Smooth muscle cell (in vitro differentiated cells): ENCODE data around the gene GRK2. TPM values are rescaled to one million over a fixed set of nuclear protein-coding genes. Genes with fewer than 3 reads are reported as not detected.

Experiments
- DNase-seq: peaks from one replicate; lab custom pipeline; 2025; ENCODE audit not compliant: unreplicated experiment; lab: John Stamatoyannopoulos, UW
- H2AFZ ChIP-seq: fragments of 200-600 bp; sonication (generic); 2 replicates; pipeline ENCODE4 v1.6.0; 2016; ENCODE audit warnings: antibody characterized with exemption, low read depth, mild to moderate bottlenecking
- H3F3A ChIP-seq: fragments of 200-600 bp; sonication (generic); 2 replicates; pipeline ENCODE4 v1.6.0; 2017; ENCODE audit warnings: antibody characterized with exemption, low read depth
- H3K27ac ChIP-seq: fragments of 200-600 bp; sonication (generic); 2 replicates; pipeline ENCODE4 v1.5.1; 2016; ENCODE audit warnings: low read depth, mild to moderate bottlenecking
- H3K27me3 ChIP-seq: fragments of 200-600 bp; sonication (generic); 2 replicates; pipeline ENCODE4 v1.6.1; 2016; ENCODE audit warnings: low read depth, mild to moderate bottlenecking
- H3K36me3 ChIP-seq: fragments of 200-600 bp; sonication (generic); 2 replicates; pipeline ENCODE4 v1.5.1; 2016; ENCODE audit warnings: low read depth
- H3K4me1 ChIP-seq: fragments of 200-600 bp; sonication (generic); 2 replicates; pipeline ENCODE4 v1.5.1; 2016; ENCODE audit warnings: low read depth
- H3K4me2 ChIP-seq: fragments of 200-600 bp; sonication (generic); 2 replicates; pipeline ENCODE4 v1.6.0; 2016; ENCODE audit warnings: mild to moderate bottlenecking
- H3K4me3 ChIP-seq: fragments of 200-600 bp; sonication (generic); 2 replicates; pipeline ENCODE4 v1.5.1; 2016; ENCODE audit warnings: mild to moderate bottlenecking
- H3K79me2 ChIP-seq: fragments of 200-600 bp; sonication (generic); 2 replicates; pipeline ENCODE4 v1.6.0; 2016; ENCODE audit warnings: low read depth, mild to moderate bottlenecking
- H3K9ac ChIP-seq: fragments of 200-600 bp; sonication (generic); 2 replicates; pipeline ENCODE4 v1.6.0; 2016; ENCODE audit warnings: low read depth
- H3K9me3 ChIP-seq: fragments of 200-600 bp; sonication (generic); replicated peaks from 2 replicates; pipeline ENCODE4 v1.5.1; 2016; ENCODE audit warnings: low read depth
- H4K20me1 ChIP-seq: fragments of 200-600 bp; sonication (generic); 2 replicates; pipeline ENCODE4 v1.6.0; 2016; ENCODE audit warnings: low read depth
- WGBS: methylation state at CpG from one replicate; pipeline ENCODE4 v1.1.7; 2016; ENCODE audit warnings: low lambda C conversion rate; 5-methylcytosine and 5-hydroxymethylcytosine counted together
- polyA plus RNA-seq: library from polyadenylated mRNA; unstranded; fragments of >200 nt; fragmentation: Nextera tagmentation; extraction: Ambion mirVana; gene quantifications from 2 replicates; pipeline ENCODE4 v1.2.1, GENCODE V29; 2016
- total RNA-seq: library from RNA; depleted of rRNA; stranded (reverse); fragments of >200 nt; gene quantifications from 2 replicates; pipeline ENCODE4 v1.2.3, GENCODE V29; 2014
- TF ChIP-seq, protein P1 (sequence below): fragments of 200-600 bp; sonication (generic); IDR thresholded peaks from 2 replicates; pipeline ENCODE4 v1.5.1; 2017; ENCODE audit warnings: borderline replicate concordance, mild to moderate bottlenecking, antibody characterized with exemption; ENCODE audit not compliant: insufficient read depth, poor library complexity, severe bottlenecking

The GRK2 gene
- total and polyA plus RNA-seq, 2 experiments from 2014 or later, result 22.2 to 42.5 TPM

DNA sequence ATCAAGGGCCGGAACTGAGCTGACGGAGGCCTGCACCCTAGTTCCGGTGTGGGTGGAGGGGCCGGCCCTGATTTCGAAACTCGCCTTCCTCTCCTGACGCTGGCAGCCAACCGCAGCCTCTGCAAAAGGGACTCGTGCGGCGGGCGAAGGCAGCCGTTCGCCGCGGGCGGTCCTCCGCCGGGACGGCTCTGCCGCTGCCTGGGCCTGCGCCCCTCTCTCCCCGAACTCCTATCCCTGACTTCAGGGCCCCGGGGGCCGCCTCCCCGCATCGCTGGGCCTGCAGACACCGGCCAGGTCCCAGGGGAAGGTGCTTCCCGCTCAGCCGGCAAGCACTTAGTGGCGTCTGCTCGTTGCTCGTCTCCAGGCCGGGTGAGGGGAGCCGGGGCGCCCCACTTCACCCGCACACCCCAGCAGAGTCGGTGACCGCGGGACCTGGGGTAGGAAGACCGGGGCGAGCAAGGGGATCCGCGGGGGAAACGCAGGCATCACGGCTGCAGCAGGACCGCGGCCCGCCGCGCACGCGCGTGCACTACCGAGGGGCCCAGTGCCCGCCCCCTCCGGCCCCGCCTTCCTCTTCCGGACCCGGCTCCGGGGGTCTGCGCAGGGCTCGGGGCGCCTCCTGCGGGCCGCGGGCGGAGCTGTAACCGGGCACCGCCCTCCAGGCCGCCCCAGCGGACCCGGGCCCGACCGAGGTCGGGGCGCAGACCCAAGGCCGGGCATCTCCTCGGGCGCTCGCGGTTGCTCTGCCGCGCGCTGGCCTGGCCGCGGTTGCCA, 22.4 kb downstream of the GRK2 start:
- Histone ChIP-seq H3K4me1 (peaks cover 17% of the 10 kb centered on the region), H3K4me2 (peak overlapping the region; percentile 100), H3K4me3 (peak overlapping the region; percentile 94), H3K27ac (peak overlapping the region; percentile 94), H4K20me1 (peaks cover 27% of the 10 kb centered on the region), H3F3A (peaks cover 9% of the 10 kb centered on the region), H2AFZ (no peak overlapping the region), H3K36me3 (peaks cover 6% of the 10 kb centered on the region), H3K27me3 (no peaks in the 10 kb centered on the region), H3K9ac (peak overlapping the region; percentile 84), H3K79me2 (peaks cover 41% of the 10 kb centered on the region), H3K9me3 (no peaks in the 10 kb centered on the region)
- WGBS, result 1% methylated on average over 43 of the region's 87 CpGs
- peak; percentile 79 for DNase-seq
- TF ChIP-seq, protein P1, sequence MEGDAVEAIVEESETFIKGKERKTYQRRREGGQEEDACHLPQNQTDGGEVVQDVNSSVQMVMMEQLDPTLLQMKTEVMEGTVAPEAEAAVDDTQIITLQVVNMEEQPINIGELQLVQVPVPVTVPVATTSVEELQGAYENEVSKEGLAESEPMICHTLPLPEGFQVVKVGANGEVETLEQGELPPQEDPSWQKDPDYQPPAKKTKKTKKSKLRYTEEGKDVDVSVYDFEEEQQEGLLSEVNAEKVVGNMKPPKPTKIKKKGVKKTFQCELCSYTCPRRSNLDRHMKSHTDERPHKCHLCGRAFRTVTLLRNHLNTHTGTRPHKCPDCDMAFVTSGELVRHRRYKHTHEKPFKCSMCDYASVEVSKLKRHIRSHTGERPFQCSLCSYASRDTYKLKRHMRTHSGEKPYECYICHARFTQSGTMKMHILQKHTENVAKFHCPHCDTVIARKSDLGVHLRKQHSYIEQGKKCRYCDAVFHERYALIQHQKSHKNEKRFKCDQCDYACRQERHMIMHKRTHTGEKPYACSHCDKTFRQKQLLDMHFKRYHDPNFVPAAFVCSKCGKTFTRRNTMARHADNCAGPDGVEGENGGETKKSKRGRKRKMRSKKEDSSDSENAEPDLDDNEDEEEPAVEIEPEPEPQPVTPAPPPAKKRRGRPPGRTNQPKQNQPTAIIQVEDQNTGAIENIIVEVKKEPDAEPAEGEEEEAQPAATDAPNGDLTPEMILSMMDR, result peak; percentile 33

DNA sequence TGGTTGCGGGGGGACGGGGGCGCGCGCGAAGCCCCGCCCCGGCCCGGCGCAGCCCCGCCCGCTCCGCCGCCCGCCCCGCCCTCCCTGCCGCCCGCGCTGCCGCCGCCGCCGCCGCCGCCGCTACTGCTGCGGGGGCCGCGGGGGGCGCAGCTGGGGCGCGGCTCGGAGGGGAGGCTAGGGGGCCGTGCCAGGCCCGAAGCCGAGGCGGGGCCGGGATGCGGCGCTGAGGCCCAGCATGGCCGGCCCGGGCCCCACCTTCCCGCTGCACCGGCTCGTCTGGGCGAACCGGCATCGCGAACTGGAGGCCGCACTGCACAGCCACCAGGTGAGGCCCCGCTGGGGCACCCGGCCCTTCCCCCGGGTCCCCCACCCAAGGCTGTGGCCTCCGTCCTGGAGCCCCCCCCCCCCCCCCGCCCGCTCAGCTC, 23.0 kb downstream of the GRK2 start, which contains the start of gene ANKRD13D:
Gene ANKRD13D (plus strand): TSS at position 78 of the 425 bp plus-strand sequence. CDS start 158 bp downstream, at position 236.
- peaks cover 6% of the 10 kb centered on the region for H3K36me3 ChIP-seq
- peaks cover 47% of the 10 kb centered on the region for H3K79me2 ChIP-seq
- no peak within 1 kb of the TSS for H2AFZ ChIP-seq
- peaks cover 9% of the 10 kb centered on the region for H3F3A ChIP-seq
- H3K9me3 ChIP-seq, result no peaks in the 10 kb centered on the region
- H3K27me3 ChIP-seq, result no peaks in the 10 kb centered on the region
- WGBS, result no CpG with 5 or more reads among the region's 56 CpGs
- H3K4me2 ChIP-seq, result peak within 1 kb of the TSS; percentile 100
- peak within 1 kb of the TSS; percentile 84 for H3K9ac ChIP-seq
- peak within 1 kb of the TSS; percentile 94 for H3K4me3 ChIP-seq
- DNase-seq, result no peak
- peak within 1 kb of the TSS; percentile 94 for H3K27ac ChIP-seq
- peaks cover 17% of the 10 kb centered on the region for H3K4me1 ChIP-seq
- peaks cover 27% of the 10 kb centered on the region for H4K20me1 ChIP-seq
- TF ChIP-seq, protein P1, result no peak

DNA sequence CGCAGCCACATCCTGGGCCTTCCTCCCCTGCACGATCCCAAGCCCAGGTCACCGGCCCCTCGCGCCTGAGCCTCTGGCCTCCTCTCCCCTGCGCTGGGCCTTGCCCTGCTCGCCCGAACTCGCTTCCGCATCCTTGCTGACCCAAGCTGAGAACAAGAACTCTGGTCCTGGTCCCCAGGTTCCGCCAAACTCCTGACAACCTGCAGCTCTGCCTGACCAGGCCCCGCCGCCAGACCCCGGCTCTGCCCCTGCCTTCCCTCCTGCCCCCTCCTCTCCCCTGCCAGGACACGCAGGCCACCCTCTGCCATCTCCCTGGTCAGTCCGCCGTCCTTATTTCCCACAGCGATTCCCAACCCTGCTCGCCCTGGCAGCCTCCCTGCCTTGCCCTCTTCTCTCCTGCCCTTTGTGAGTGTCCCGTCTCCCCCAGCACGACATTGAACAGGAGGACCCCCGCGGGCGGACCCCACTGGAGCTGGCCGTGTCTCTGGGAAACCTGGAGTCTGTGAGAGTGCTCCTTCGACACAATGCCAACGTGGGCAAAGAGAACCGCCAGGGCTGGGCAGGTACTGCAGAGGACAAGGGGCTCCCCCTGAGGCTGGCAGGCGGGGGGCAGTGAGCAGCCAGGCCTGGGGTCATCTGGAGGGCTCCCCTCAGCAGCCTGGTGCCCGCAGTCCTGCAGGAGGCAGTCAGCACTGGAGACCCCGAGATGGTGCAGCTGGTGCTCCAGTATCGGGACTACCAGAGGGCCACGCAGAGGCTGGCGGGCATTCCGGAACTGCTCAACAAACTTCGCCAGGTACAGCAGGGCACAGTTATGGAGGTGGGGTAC, 23.6 kb downstream of the GRK2 start:
- peak overlapping the region; percentile 98 for H3K4me2 ChIP-seq
- H3K36me3 ChIP-seq, result peaks cover 5% of the 10 kb centered on the region
- TF ChIP-seq, protein P1, result no peak
- peak overlapping the region; percentile 42 for H3K27ac ChIP-seq
- peaks cover 53% of the 10 kb centered on the region for H3K79me2 ChIP-seq
- no peaks in the 10 kb centered on the region for H3K27me3 ChIP-seq
- 46% methylated on average over 32 of the region's 36 CpGs for WGBS
- no peak for DNase-seq
- peaks cover 17% of the 10 kb centered on the region for H3K4me1 ChIP-seq
- peak overlapping the region; percentile 94 for H3K4me3 ChIP-seq
- peaks cover 27% of the 10 kb centered on the region for H4K20me1 ChIP-seq
- no peak overlapping the region for H2AFZ ChIP-seq
- peak overlapping the region; percentile 56 for H3K9ac ChIP-seq
- H3K9me3 ChIP-seq, result no peaks in the 10 kb centered on the region
- H3F3A ChIP-seq, result peaks cover 9% of the 10 kb centered on the region
